OCI-LY7 (cell line): ENCODE data around the gene PUDP. TPM values are rescaled to one million over a fixed set of nuclear protein-coding genes. Genes with fewer than 3 reads are reported as not detected.

Experiments used
- BruUV-seq: library from RNA; stranded (reverse); fragments of 400-500 nt; replicated peaks from 2 replicates; lab custom pipeline; 2021; lab: Mats Ljungman, UMichigan
- CTCF ChIA-PET: fragments of 300-600 bp; sonication (Branson Sonifier 250); formaldehyde crosslinking; loops from one replicate; lab custom pipeline; 2022; ENCODE audit warnings: antibody characterized with exemption; ENCODE audit not compliant: unreplicated experiment; lab: Charles Lee
- POLR2A ChIA-PET: fragments of 300-600 bp; sonication (Branson Sonifier 250); formaldehyde crosslinking; loops from one replicate; lab custom pipeline; 2022; ENCODE audit warnings: antibody characterized with exemption; lab: Charles Lee
- DNase-seq: peaks from one replicate; pipeline ENCODE4 v3.0.0-alpha.2; 2015; ENCODE audit warnings: low spot score
- H2AFZ ChIP-seq: fragments of 200-600 bp; sonication (generic), shearing (Covaris generic); 2 replicates; pipeline ENCODE4 v1.6.1; 2014; ENCODE audit warnings: mild to moderate bottlenecking, antibody characterized with exemption, low read length, moderate library complexity
- H3K27ac ChIP-seq: fragments of 200-600 bp; sonication (generic); 2 replicates; pipeline ENCODE4 v1.5.1; 2014; ENCODE audit warnings: mixed run types, low read depth, mild to moderate bottlenecking, moderate library complexity, low read length, inconsistent platforms; ENCODE audit not compliant: poor library complexity, severe bottlenecking
- H3K36me3 ChIP-seq: fragments of 200-600 bp; sonication (generic); 2 replicates; pipeline ENCODE4 v1.6.1; 2014; ENCODE audit warnings: mild to moderate bottlenecking, antibody characterized with exemption, low read length, moderate library complexity, mixed read lengths; ENCODE audit not compliant: insufficient read depth
- H3K4me1 ChIP-seq: fragments of 200-600 bp; sonication (generic); 2 replicates; pipeline ENCODE4 v1.5.1; 2014; ENCODE audit warnings: mild to moderate bottlenecking, low read length; ENCODE audit not compliant: insufficient read depth, poor library complexity, severe bottlenecking
- H3K4me2 ChIP-seq: fragments of 200-600 bp; sonication (generic); 2 replicates; pipeline ENCODE4 v1.6.1; 2014; ENCODE audit warnings: mild to moderate bottlenecking, low read length
- H3K4me3 ChIP-seq: fragments of 200-600 bp; sonication (generic); 2 replicates; pipeline ENCODE4 v1.5.1; 2014; ENCODE audit warnings: mild to moderate bottlenecking, low read depth, low read length; ENCODE audit not compliant: poor library complexity, severe bottlenecking
- H3K79me2 ChIP-seq: fragments of 200-600 bp; sonication (generic); 2 replicates; pipeline ENCODE4 v1.6.1; 2016; ENCODE audit warnings: low read depth, mild to moderate bottlenecking, low read length, moderate library complexity, mixed read lengths; ENCODE audit not compliant: insufficient read depth
- H3K9me2 ChIP-seq: fragments of 200-600 bp; sonication (generic); 2 replicates; pipeline ENCODE4 v1.6.1; 2016; ENCODE audit warnings: mild to moderate bottlenecking, low read length, mixed read lengths; ENCODE audit not compliant: insufficient read depth
- H3K9me3 ChIP-seq: fragments of 200-600 bp; sonication (generic); 2 replicates; pipeline ENCODE4 v1.6.1; 2014; ENCODE audit warnings: mild to moderate bottlenecking, mixed run types, low read length, mixed read lengths
- H4K20me1 ChIP-seq: fragments of 200-600 bp; sonication (generic); 2 replicates; pipeline ENCODE4 v1.6.1; 2014; ENCODE audit warnings: mild to moderate bottlenecking, antibody characterized with exemption, low read length, moderate library complexity, mixed read lengths; ENCODE audit not compliant: insufficient read depth
- EZH2phosphoT487 ChIP-seq: fragments of 200-600 bp; sonication (generic); IDR thresholded peaks from 2 replicates; pipeline ENCODE4 v1.6.1; 2018; ENCODE audit warnings: low read depth, borderline replicate concordance, mild to moderate bottlenecking, mixed run types, antibody characterized with exemption, low read length, moderate library complexity, mixed read lengths
- intact Hi-C: fragments of 100-400 bp; cut with micrococcal nuclease; formaldehyde crosslinking; loops from one replicate; pipeline ENCODE4 v1.10.0; 2022; ENCODE audit not compliant: unreplicated experiment
- total RNA-seq, 2 experiments: library from RNA; depleted of rRNA in 1 of 2; stranded (reverse); fragments of >200 nt in 1 of 2; shearing (Covaris generic) in 1 of 2; gene quantifications; 2 replicates each; pipeline ENCODE4 v1.2.3, GENCODE V29; 2014 to 2022
- TF ChIP-seq, protein P1 (sequence below): fragments of 200-600 bp; sonication (generic); conservative IDR thresholded peaks from 2 replicates; pipeline ENCODE4 v1.5.1; 2014; ENCODE audit warnings: mild to moderate bottlenecking, antibody characterized with exemption, low read length, moderate library complexity, mixed read lengths

PUDP gene
- total RNA-seq, 2 experiments from 2014 or later, result 8.8 to 25.7 TPM

- TF ChIP-seq, protein P1, sequence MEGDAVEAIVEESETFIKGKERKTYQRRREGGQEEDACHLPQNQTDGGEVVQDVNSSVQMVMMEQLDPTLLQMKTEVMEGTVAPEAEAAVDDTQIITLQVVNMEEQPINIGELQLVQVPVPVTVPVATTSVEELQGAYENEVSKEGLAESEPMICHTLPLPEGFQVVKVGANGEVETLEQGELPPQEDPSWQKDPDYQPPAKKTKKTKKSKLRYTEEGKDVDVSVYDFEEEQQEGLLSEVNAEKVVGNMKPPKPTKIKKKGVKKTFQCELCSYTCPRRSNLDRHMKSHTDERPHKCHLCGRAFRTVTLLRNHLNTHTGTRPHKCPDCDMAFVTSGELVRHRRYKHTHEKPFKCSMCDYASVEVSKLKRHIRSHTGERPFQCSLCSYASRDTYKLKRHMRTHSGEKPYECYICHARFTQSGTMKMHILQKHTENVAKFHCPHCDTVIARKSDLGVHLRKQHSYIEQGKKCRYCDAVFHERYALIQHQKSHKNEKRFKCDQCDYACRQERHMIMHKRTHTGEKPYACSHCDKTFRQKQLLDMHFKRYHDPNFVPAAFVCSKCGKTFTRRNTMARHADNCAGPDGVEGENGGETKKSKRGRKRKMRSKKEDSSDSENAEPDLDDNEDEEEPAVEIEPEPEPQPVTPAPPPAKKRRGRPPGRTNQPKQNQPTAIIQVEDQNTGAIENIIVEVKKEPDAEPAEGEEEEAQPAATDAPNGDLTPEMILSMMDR, result no peak
- TF ChIP-seq EZH2phosphoT487, result no peak
- no peaks in the 10 kb centered on the region for H3K9me3 ChIP-seq
- ChIA-PET POLR2A (interaction anchor here (0.6 kb wide), 1 partner anchor 56 kb away, joined by 3 read pairs; no protein-coding TSS in a partner anchor), CTCF (interaction anchor here (0.5 kb wide), 1 partner anchor 11 kb away, joined by 5 read pairs; no protein-coding TSS in a partner anchor)
- BruUV-seq, result no TSS peak
- H3K4me2 ChIP-seq, result no peak overlapping the region
- H4K20me1 ChIP-seq, result no peaks in the 10 kb centered on the region
- no peaks in the 10 kb centered on the region for H3K79me2 ChIP-seq
- H3K9me2 ChIP-seq, result no peaks in the 10 kb centered on the region
- no peaks in the 10 kb centered on the region for H3K4me1 ChIP-seq
- no peak overlapping the region for H3K27ac ChIP-seq
- H3K36me3 ChIP-seq, result no peaks in the 10 kb centered on the region
- no peak overlapping the region for H3K4me3 ChIP-seq
- no peak for DNase-seq
- intact Hi-C loops, result no loop called here
- H2AFZ ChIP-seq, result no peak overlapping the region
Observed at GRCh38 chrX:7164174-7164573, 16.2 kb upstream of the PUDP start.

- CTCF ChIA-PET, result interaction anchor here (0.6 kb wide), 1 partner anchor 11 kb away, joined by 3 read pairs; no protein-coding TSS in a partner anchor
- no TSS peak for BruUV-seq
Observed at GRCh38 chrX:7163146-7163677, 15.3 kb upstream of the PUDP start.

More at GRCh38 chrX:7163146-7163677, 15.3 kb upstream of the PUDP start:
- H3K4me1 ChIP-seq, result no peaks in the 10 kb centered on the region
- H3K79me2 ChIP-seq, result no peaks in the 10 kb centered on the region
- H3K4me2 ChIP-seq, result no peak overlapping the region
- POLR2A ChIA-PET, result interaction anchor here (0.6 to 1.5 kb wide), 2 partner anchors 14 to 15 kb away, joined by 3 to 9 read pairs; partner anchors contain the start of gene PUDP
- DNase-seq, result no peak
- intact Hi-C loops, result no loop called here
- H3K4me3 ChIP-seq, result no peak overlapping the region
- H3K27ac ChIP-seq, result no peak overlapping the region
- TF ChIP-seq, protein P1, result no peak
- TF ChIP-seq EZH2phosphoT487, result no peak
- no peaks in the 10 kb centered on the region for H3K9me2 ChIP-seq
- H4K20me1 ChIP-seq, result no peaks in the 10 kb centered on the region
- no peaks in the 10 kb centered on the region for H3K36me3 ChIP-seq
- no peaks in the 10 kb centered on the region for H3K9me3 ChIP-seq
- H2AFZ ChIP-seq, result no peak overlapping the region
